Sigmoid colon (tissue), 4 donors: ENCODE results near the gene MUC6.

Experiments
- CTCF ChIP-seq, 4 experiments: fragments of 450-650 bp in 3 of 4; fragments of 200-600 bp in 1 of 4; IDR thresholded peaks; one replicate each; pipeline ENCODE4 v1.5.1; 2016 to 2019; ENCODE audit warnings: antibody characterized with exemption in 4 of 4, mild to moderate bottlenecking in 3 of 4, moderate library complexity in 2 of 4
- POLR2A ChIP-seq, 2 donors: fragments of 450-650 bp; IDR thresholded peaks; one replicate each; pipeline ENCODE4 v1.6.1; 2016; ENCODE audit warnings: antibody characterized with exemption in 2 of 2, mild to moderate bottlenecking in 2 of 2, moderate library complexity in 2 of 2
- POLR2AphosphoS5 ChIP-seq, 4 donors: sonication (generic); formaldehyde crosslinking; IDR thresholded peaks; one replicate each; pipeline ENCODE4 v1.6.1; 2017; ENCODE audit warnings: antibody characterized with exemption in 4 of 4

- TF ChIP-seq POLR2AphosphoS5 (IDR thresholded peaks at IDR 0.05) (no peak), CTCF (IDR thresholded peaks at IDR 0.05) (no peak), POLR2A (IDR thresholded peaks at IDR 0.05) (no peak)
Measured at GRCh38 chr11:1014276-1014675, 22.2 kb downstream of the MUC6 start.
